K562 (cell line): ENCODE measurements around the gene ABHD12. TPM values are rescaled to one million over a fixed set of nuclear protein-coding genes. Genes with fewer than 3 reads are reported as not detected.

ENCODE experiments used
- ATAC-seq: fragments of 200-7000 bp; cut with Tn5 transposase; 3 replicates; pipeline ENCODE4 v1.9.1; 2020; ENCODE audit warnings: moderate library complexity
- BruUV-seq: library from RNA; stranded (reverse); fragments of 400-500 nt; replicated peaks from 2 replicates; lab custom pipeline; 2021; lab: Mats Ljungman, UMichigan
- CTCF ChIA-PET: fragments of 300-600 bp; formaldehyde crosslinking; extraction: SDS; loops from one replicate; lab custom pipeline; 2021; ENCODE audit warnings: low intra/inter-chr PET ratio; lab: Yijun Ruan, JAX
- POLR2A ChIA-PET: fragments of 300-600, 350-650 bp; sonication (Branson Sonifier 250); formaldehyde crosslinking; extraction: SDS; loops from one replicate; lab custom pipeline; 2021; ENCODE audit warnings: antibody characterized with exemption, inconsistent platforms; lab: Yijun Ruan, JAX
- DNase-seq, 4 experiments: peaks; one replicate each; pipeline versions ENCODE4 v3.0.0 to v3.0.0-alpha.2; 2011 to 2018; ENCODE audit warnings: low spot score in 3 of 4, mixed read lengths in 3 of 4; ENCODE audit errors: extremely low read depth in 1 of 4
- FAIRE-seq: peaks from 2 replicates; lab custom pipeline; 2011; peaks lifted over from hg19 to GRCh38; lab: Jason Lieb, UNC
- H2AFZ ChIP-seq: 2 replicates; pipeline ENCODE4 v1.6.0; 2011; ENCODE audit warnings: low read depth, low read length, control low read depth, inconsistent platforms
- H3K27ac ChIP-seq: fragments of 200-600 bp; 3 replicates; pipeline ENCODE4 v1.8.0; 2011; ENCODE audit warnings: low read depth, mild to moderate bottlenecking, control low read depth, inconsistent platforms, low read length, moderate library complexity, mixed read lengths; ENCODE audit errors: extremely low read depth
- H3K27me3 ChIP-seq, 2 experiments: fragments of 300-600 bp in 1 of 2; 2 replicates in 1 of 2; 3 replicates in 1 of 2; pipeline versions ENCODE4 v1.6.0 to v1.8.0; 2011; ENCODE audit warnings: inconsistent platforms in 2 of 2, low read length in 2 of 2, mild to moderate bottlenecking in 1 of 2, mixed read lengths in 1 of 2, moderate library complexity in 1 of 2; ENCODE audit not compliant: control insufficient read depth in 2 of 2, insufficient read depth in 2 of 2
- H3K36me3 ChIP-seq: fragments of 300-600 bp; 3 replicates; pipeline ENCODE4 v1.8.0; 2011; ENCODE audit warnings: mild to moderate bottlenecking, low read length, inconsistent platforms; ENCODE audit not compliant: control insufficient read depth, insufficient read depth
- H3K4me1 ChIP-seq, 2 experiments: fragments of 200-600 bp in 1 of 2; replicated peaks in 1 of 2; 2 replicates in 1 of 2; 3 replicates in 1 of 2; pipeline versions ENCODE4 v1.5.1 to v1.8.0; 2011; ENCODE audit warnings: inconsistent platforms in 2 of 2, low read length in 2 of 2, mild to moderate bottlenecking in 1 of 2, mixed read lengths in 1 of 2, moderate library complexity in 1 of 2; ENCODE audit not compliant: control insufficient read depth in 2 of 2, insufficient read depth in 2 of 2
- H3K4me2 ChIP-seq: 2 replicates; pipeline ENCODE4 v1.6.1; 2011; ENCODE audit warnings: low read length, control low read depth, inconsistent platforms, mixed read lengths; ENCODE audit not compliant: insufficient read depth
- H3K4me3 ChIP-seq: fragments of 200-600 bp; sonication (generic), shearing (Covaris generic); 2 replicates; pipeline ENCODE4 v1.5.1; 2016; ENCODE audit warnings: control low read depth, inconsistent platforms
- H3K79me2 ChIP-seq: fragments of 200-600 bp; 3 replicates; pipeline ENCODE4 v1.8.0; 2011; ENCODE audit warnings: low read length, inconsistent platforms; ENCODE audit not compliant: control insufficient read depth, insufficient read depth
- H3K9ac ChIP-seq, 2 experiments: 2 replicates each; pipeline versions ENCODE4 v1.6.0 to v1.6.1; 2011; ENCODE audit warnings: low read depth in 2 of 2, low read length in 2 of 2, control low read depth in 1 of 2, inconsistent platforms in 1 of 2, mild to moderate bottlenecking in 1 of 2, mixed read lengths in 1 of 2; ENCODE audit not compliant: insufficient read depth in 1 of 2
- H3K9me1 ChIP-seq: one replicate; pipeline ENCODE4 v1.6.0; 2011; ENCODE audit warnings: inconsistent platforms, mild to moderate bottlenecking, low read length, moderate library complexity; ENCODE audit not compliant: control insufficient read depth, insufficient read depth
- H3K9me3 ChIP-seq: replicated peaks from 2 replicates; pipeline ENCODE4 v1.5.1; 2011; ENCODE audit warnings: low read depth, low read length, inconsistent platforms; ENCODE audit not compliant: control insufficient read depth, insufficient read depth
- H4K20me1 ChIP-seq: replicated peaks from 2 replicates; pipeline ENCODE4 v1.6.1; 2011; ENCODE audit warnings: low read length, inconsistent platforms, mixed read lengths; ENCODE audit not compliant: control insufficient read depth, insufficient read depth
- JUND ChIP-seq, 2 experiments: IDR thresholded peaks; 2 replicates in 1 of 2; 3 replicates in 1 of 2; pipeline ENCODE4 v1.6.1; 2011; ENCODE audit warnings: borderline replicate concordance in 2 of 2, low read depth in 2 of 2, low read length in 2 of 2, improper control_type of control experiment in 1 of 2, missing biosample characterization in 1 of 2, missing genetic modification characterization in 1 of 2, missing genetic modification reagents in 1 of 2
- MECOM ChIP-seq: fragments of 250-450 bp; sonication (Bioruptor Pico); IDR thresholded peaks from 2 replicates; pipeline ENCODE4 v1.8.0; 2022; ENCODE audit warnings: inconsistent platforms
- WHSC1 ChIP-seq: IDR thresholded peaks from one replicate; pipeline ENCODE4 v1.6.1; 2012; ENCODE audit warnings: low read length, control low read depth, inconsistent platforms
- ZFP36 ChIP-seq: fragments of 150-350 bp; IDR thresholded peaks from 2 replicates; pipeline ENCODE4 v1.6.1; 2018; ENCODE audit warnings: low read length, low read depth; ENCODE audit not compliant: partially characterized antibody
- ZNF511 ChIP-seq: sonication (generic); formaldehyde crosslinking; IDR thresholded peaks from 2 replicates; pipeline ENCODE4 v1.8.0; 2022; ENCODE audit warnings: mild to moderate bottlenecking, missing genetic modification reagents
- WGBS: fragments of 100-300 bp; shearing (Covaris generic); methylation state at CpG from one replicate; pipeline ENCODE4 v1.1.6; 2016; ENCODE audit warnings: low coverage, mixed read lengths; ENCODE audit not compliant: insufficient coverage; ENCODE audit errors: missing lambda C conversion rate; 5-methylcytosine and 5-hydroxymethylcytosine counted together
- in situ Hi-C: fragments of 300-500 bp; cut with MboI; formaldehyde crosslinking; loops from 4 replicates; pipeline ENCODE4 v1.15.0; 2018; ENCODE audit warnings: inconsistent platforms, mixed read lengths
- intact Hi-C: fragments of 100-400 bp; cut with micrococcal nuclease; formaldehyde crosslinking; loops from 2 replicates; pipeline ENCODE4 v1.14.2; 2022
- polyA plus RNA-seq, 8 experiments: library from polyadenylated mRNA; depleted of rRNA in 4 of 8; stranded (reverse) in 5 of 8; unstranded in 3 of 8; fragments of >200 nt; fragmentation: Nextera tagmentation in 2 of 8; fragmentation: Illumina TruSeq in 1 of 8; extraction: Ambion mirVana in 2 of 8; extraction: Trizol in 1 of 8; gene quantifications; 2 replicates each; pipeline versions ENCODE4 v1.2.1 to v1.2.3, GENCODE V29; 2011 to 2014; ENCODE audit warnings: inconsistent platforms in 1 of 8, missing spikeins in 1 of 8
- total RNA-seq, 7 experiments: library from RNA; depleted of rRNA in 6 of 7; stranded (reverse); fragments of >200 nt in 6 of 7; fragmentation: Illumina TruSeq in 2 of 7; extraction: Trizol in 2 of 7; gene quantifications; 2 replicates each; pipeline versions ENCODE4 v1.2.1 to v1.2.3, GENCODE V29; 2011 to 2021; ENCODE audit warnings: low replicate concordance in 1 of 7

Gene ABHD12
- total and polyA plus RNA-seq, 9 of the 15 experiments (the other 6 are each of a cell fraction or from before 2014, with no cell fraction given): 0.65 to 15.6 (median 9.1) TPM

- Histone ChIP-seq H3K9ac (peak overlapping the region in 1 of 2 experiments; percentile 35; a peak in 1 of 4 replicates), H3K27me3 (no peaks in the 10 kb centered on the region), H3K9me3 (no peaks in the 10 kb centered on the region), H3K79me2 (no peaks in the 10 kb centered on the region), H3K9me1 (no peaks in the 10 kb centered on the region), H4K20me1 (no peaks in the 10 kb centered on the region; the same call in 1 of the 2 replicates), H3K4me2 (no peak overlapping the region), H3K36me3 (peaks cover 14% of the 10 kb centered on the region; the same call in 2 of the 3 replicates), H3K4me3 (no peak overlapping the region), H2AFZ (no peak overlapping the region), H3K4me1 (no peaks in the 10 kb centered on the region; a peak in 1 of 5 replicates), H3K27ac (no peak overlapping the region)
- BruUV-seq: no TSS peak
- in situ Hi-C loops: no loop called here
- TF ChIP-seq MECOM (no peak), JUND (IDR thresholded peaks at IDR 0.05; ENCODE audit: borderline replicate concordance, low read depth, low read length) (no peak), JUND (tag; IDR thresholded peaks at IDR 0.05; ENCODE audit: borderline replicate concordance, low read depth, low read length) (no peak), WHSC1 (no peak), ZFP36 (no peak), ZNF511 (CRISPR knock-in tag) (no peak)
- no peak for DNase-seq
- FAIRE-seq: no peak
- no peak for ATAC-seq
- ChIA-PET POLR2A (interaction anchor here (0.6 kb wide), 1 partner anchor 23 kb away, joined by 3 read pairs; no protein-coding TSS in a partner anchor), CTCF (no interaction called here)
- intact Hi-C loops: no loop called here
- 80% methylated on average over 11 of the region's 13 CpGs for WGBS
Observed at GRCh38 chr20:25320035-25320800, 70.4 kb downstream of the ABHD12 start.
